CD14-positive monocyte (primary cell): Measurements from ENCODE around the gene PABPC1L. TPM values are rescaled to one million over a fixed set of nuclear protein-coding genes. Genes with fewer than 3 reads are reported as not detected.
A peak's percentile ranks its signal among the peaks of the same experiment; 100 is the strongest.

Experiments
- DNase-seq, 3 donors: peaks; one replicate each; pipeline ENCODE4 v3.0.0-alpha.2; 2011 to 2022
- H2AFZ ChIP-seq: 2 replicates; pipeline ENCODE4 v1.6.0; 2012; ENCODE audit warnings: mild to moderate bottlenecking, low read depth, low read length, inconsistent platforms; ENCODE audit not compliant: insufficient read depth, poor library complexity, severe bottlenecking
- H3K27ac ChIP-seq, 2 donors: 1 replicate in 1 of 2; 2 replicates in 1 of 2; pipeline ENCODE4 v1.5.1; 2012 to 2013; ENCODE audit warnings: low read length in 2 of 2, control low read depth in 1 of 2, inconsistent platforms in 1 of 2, low read depth in 1 of 2, mild to moderate bottlenecking in 1 of 2
- H3K27me3 ChIP-seq, 2 donors: one replicate each; pipeline versions ENCODE4 v1.6.0 to v1.6.1; 2011 to 2013; ENCODE audit warnings: low read length in 2 of 2; ENCODE audit not compliant: control insufficient read depth in 2 of 2, insufficient read depth in 2 of 2
- H3K36me3 ChIP-seq, 2 donors: replicated peaks in 1 of 2; 1 replicate in 1 of 2; 2 replicates in 1 of 2; pipeline versions ENCODE4 v1.5.1 to v1.6.1; 2012 to 2013; ENCODE audit warnings: low read length in 2 of 2, control low read depth in 1 of 2, inconsistent platforms in 1 of 2, mild to moderate bottlenecking in 1 of 2; ENCODE audit not compliant: insufficient read depth in 2 of 2, control insufficient read depth in 1 of 2
- H3K4me1 ChIP-seq, 2 donors: 1 replicate in 1 of 2; 2 replicates in 1 of 2; pipeline versions ENCODE4 v1.5.1 to v1.6.1; 2012 to 2013; ENCODE audit warnings: low read length in 2 of 2, control low read depth in 1 of 2, inconsistent platforms in 1 of 2, mild to moderate bottlenecking in 1 of 2, moderate library complexity in 1 of 2; ENCODE audit not compliant: insufficient read depth in 2 of 2, control insufficient read depth in 1 of 2
- H3K4me2 ChIP-seq: replicated peaks from 2 replicates; pipeline ENCODE3; 2012; ENCODE audit warnings: low read length, moderate library complexity, mild to moderate bottlenecking; ENCODE audit not compliant: poor library complexity, severe bottlenecking; ENCODE audit errors: extremely low read depth
- H3K4me3 ChIP-seq, 3 experiments: fragments of 200-600 bp in 1 of 3; sonication (generic) in 1 of 3; replicated peaks in 1 of 3; 1 replicate in 2 of 3; 2 replicates in 1 of 3; pipeline ENCODE4 v1.5.1; 2011 to 2013; ENCODE audit warnings: low read length in 3 of 3, mild to moderate bottlenecking in 3 of 3, control low read depth in 2 of 3, low read depth in 2 of 3, inconsistent platforms in 1 of 3, moderate library complexity in 1 of 3
- H3K79me2 ChIP-seq: 2 replicates; pipeline ENCODE4 v1.6.0; 2012; ENCODE audit warnings: mild to moderate bottlenecking, control low read depth, inconsistent platforms, low read length, moderate library complexity; ENCODE audit not compliant: insufficient read depth
- H3K9ac ChIP-seq: 2 replicates; pipeline ENCODE4 v1.6.0; 2017; ENCODE audit warnings: low read length, mild to moderate bottlenecking; ENCODE audit not compliant: insufficient read depth, poor library complexity, severe bottlenecking
- H3K9me3 ChIP-seq, 2 donors: replicated peaks in 1 of 2; 1 replicate in 1 of 2; 2 replicates in 1 of 2; pipeline versions ENCODE4 v1.5.1 to v1.6.1; 2012 to 2013; ENCODE audit warnings: low read length in 2 of 2, control low read depth in 1 of 2; ENCODE audit not compliant: control insufficient read depth in 1 of 2, insufficient read depth in 1 of 2
- H4K20me1 ChIP-seq: 2 replicates; pipeline ENCODE4 v1.6.0; 2012; ENCODE audit warnings: mild to moderate bottlenecking, low read length, control low read depth, moderate library complexity; ENCODE audit not compliant: insufficient read depth
- H3K27ac Mint-ChIP-seq, 7 donors: one replicate each; pipeline ENCODE4 v1.8.0; 2020; ENCODE audit warnings: mild to moderate bottlenecking in 7 of 7, mixed read lengths in 7 of 7, moderate library complexity in 6 of 7, inconsistent platforms in 2 of 7
- H3K27me3 Mint-ChIP-seq, 3 donors: one replicate each; pipeline ENCODE4 v1.8.0; 2021 to 2022; ENCODE audit warnings: low read depth in 3 of 3, mild to moderate bottlenecking in 3 of 3, mixed read lengths in 3 of 3, moderate library complexity in 3 of 3, inconsistent platforms in 1 of 3
- H3K36me3 Mint-ChIP-seq, 2 donors: one replicate each; pipeline ENCODE4 v1.8.0; 2020; ENCODE audit warnings: mixed read lengths in 2 of 2, inconsistent platforms in 1 of 2, mild to moderate bottlenecking in 1 of 2
- H3K4me1 Mint-ChIP-seq: one replicate; pipeline ENCODE4 v1.8.0; 2020; ENCODE audit warnings: mild to moderate bottlenecking, mixed read lengths
- H3K4me3 Mint-ChIP-seq, 2 donors: one replicate each; pipeline ENCODE4 v1.8.0; 2020; ENCODE audit warnings: mild to moderate bottlenecking in 2 of 2, mixed read lengths in 2 of 2, moderate library complexity in 1 of 2
- H3K9me3 Mint-ChIP-seq, 7 donors: one replicate each; pipeline ENCODE4 v1.8.0; 2020 to 2022; ENCODE audit warnings: mixed read lengths in 7 of 7, mild to moderate bottlenecking in 6 of 7, moderate library complexity in 6 of 7, inconsistent platforms in 2 of 7
- WGBS: methylation state at CpG from one replicate; pipeline ENCODE4 v1.1.5; 2013; ENCODE audit warnings: missing lambda C conversion rate; ENCODE audit not compliant: insufficient coverage; 5-methylcytosine and 5-hydroxymethylcytosine counted together
- intact Hi-C, 2 donors: fragments of 100-400 bp; cut with micrococcal nuclease; formaldehyde crosslinking; loops; one replicate each; pipeline versions ENCODE4 v1.15.0 to v1.15.1; 2023
- polyA plus RNA-seq, 3 donors: library from polyadenylated mRNA; depleted of rRNA in 1 of 3; unstranded in 2 of 3; stranded (reverse) in 1 of 3; fragments of 300-500 nt in 2 of 3; fragments of >200 nt in 1 of 3; fragmentation: Illumina TruSeq in 2 of 3; gene quantifications; 1 replicate in 2 of 3; 2 replicates in 1 of 3; pipeline ENCODE4 v1.2.3, GENCODE V29; 2012 to 2021
- TF ChIP-seq, protein P1 (sequence below): fragments of 200-600 bp; IDR thresholded peaks from one replicate; pipeline ENCODE4 v1.8.0; 2022; ENCODE audit warnings: antibody characterized with exemption, mild to moderate bottlenecking

The PABPC1L gene
- polyA plus RNA-seq, 3 donors: 0.21 to 69.1 TPM; not detected in 1

DNA sequence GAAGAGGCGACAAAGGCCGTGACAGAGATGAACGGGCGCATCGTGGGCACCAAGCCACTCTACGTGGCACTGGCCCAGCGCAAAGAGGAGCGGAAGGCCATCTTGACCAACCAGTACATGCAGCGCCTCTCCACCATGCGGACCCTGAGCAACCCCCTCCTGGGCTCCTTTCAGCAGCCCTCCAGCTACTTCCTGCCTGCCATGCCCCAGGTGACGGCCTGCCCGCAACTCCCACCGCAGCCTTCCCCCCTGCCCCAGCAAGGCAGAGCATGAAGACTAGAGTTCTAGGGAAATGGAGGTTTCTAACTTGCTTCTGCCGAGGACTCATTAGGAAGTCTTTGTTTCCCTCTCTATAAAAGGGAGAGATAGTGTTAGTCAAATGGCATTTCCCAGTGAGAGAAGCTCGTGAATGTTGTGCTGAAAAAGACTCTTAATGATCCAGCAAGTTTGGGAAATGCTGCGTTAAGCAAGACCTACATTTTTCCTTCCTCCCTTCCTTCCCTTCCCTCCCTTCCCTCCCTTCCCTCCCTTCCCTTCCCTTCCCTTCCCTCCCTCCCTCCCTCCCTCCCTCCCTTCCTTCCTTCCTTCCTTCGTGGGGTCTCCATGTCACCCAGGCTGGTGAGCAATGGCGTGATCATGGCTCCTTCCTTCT is 20.8 kb downstream of the PABPC1L start:
- no peak overlapping the region for H3K27ac ChIP-seq
- 100% methylated on average over 10 of the region's 18 CpGs for WGBS
- Mint-ChIP-seq H3K27ac (peak overlapping the region in 3 of 7 donors; percentile 24 to 58 (median 57)), H3K4me3 (no peak overlapping the region), H3K36me3 (peaks cover 38 to 43% of the 10 kb centered on the region in 2 donors), H3K27me3 (peaks cover 0 to 4% (median 0%) of the 10 kb centered on the region in 3 donors), H3K9me3 (no peaks in the 10 kb centered on the region), H3K4me1 (no peaks in the 10 kb centered on the region)
- H3K79me2 ChIP-seq: no peaks in the 10 kb centered on the region
- H3K4me2 ChIP-seq: no peak overlapping the region
- no peak overlapping the region for H2AFZ ChIP-seq
- H3K27me3 ChIP-seq: no peaks in the 10 kb centered on the region
- intact Hi-C loops: no loop called here
- no peak overlapping the region for H3K4me3 ChIP-seq
- no peak overlapping the region for H3K9ac ChIP-seq
- no peak for DNase-seq
- TF ChIP-seq, protein P1, sequence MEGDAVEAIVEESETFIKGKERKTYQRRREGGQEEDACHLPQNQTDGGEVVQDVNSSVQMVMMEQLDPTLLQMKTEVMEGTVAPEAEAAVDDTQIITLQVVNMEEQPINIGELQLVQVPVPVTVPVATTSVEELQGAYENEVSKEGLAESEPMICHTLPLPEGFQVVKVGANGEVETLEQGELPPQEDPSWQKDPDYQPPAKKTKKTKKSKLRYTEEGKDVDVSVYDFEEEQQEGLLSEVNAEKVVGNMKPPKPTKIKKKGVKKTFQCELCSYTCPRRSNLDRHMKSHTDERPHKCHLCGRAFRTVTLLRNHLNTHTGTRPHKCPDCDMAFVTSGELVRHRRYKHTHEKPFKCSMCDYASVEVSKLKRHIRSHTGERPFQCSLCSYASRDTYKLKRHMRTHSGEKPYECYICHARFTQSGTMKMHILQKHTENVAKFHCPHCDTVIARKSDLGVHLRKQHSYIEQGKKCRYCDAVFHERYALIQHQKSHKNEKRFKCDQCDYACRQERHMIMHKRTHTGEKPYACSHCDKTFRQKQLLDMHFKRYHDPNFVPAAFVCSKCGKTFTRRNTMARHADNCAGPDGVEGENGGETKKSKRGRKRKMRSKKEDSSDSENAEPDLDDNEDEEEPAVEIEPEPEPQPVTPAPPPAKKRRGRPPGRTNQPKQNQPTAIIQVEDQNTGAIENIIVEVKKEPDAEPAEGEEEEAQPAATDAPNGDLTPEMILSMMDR: no peak
- H3K4me1 ChIP-seq: no peaks in the 10 kb centered on the region
- H4K20me1 ChIP-seq: no peaks in the 10 kb centered on the region
- no peaks in the 10 kb centered on the region for H3K9me3 ChIP-seq
- peaks cover 22 to 31% of the 10 kb centered on the region in 2 donors for H3K36me3 ChIP-seq

DNA sequence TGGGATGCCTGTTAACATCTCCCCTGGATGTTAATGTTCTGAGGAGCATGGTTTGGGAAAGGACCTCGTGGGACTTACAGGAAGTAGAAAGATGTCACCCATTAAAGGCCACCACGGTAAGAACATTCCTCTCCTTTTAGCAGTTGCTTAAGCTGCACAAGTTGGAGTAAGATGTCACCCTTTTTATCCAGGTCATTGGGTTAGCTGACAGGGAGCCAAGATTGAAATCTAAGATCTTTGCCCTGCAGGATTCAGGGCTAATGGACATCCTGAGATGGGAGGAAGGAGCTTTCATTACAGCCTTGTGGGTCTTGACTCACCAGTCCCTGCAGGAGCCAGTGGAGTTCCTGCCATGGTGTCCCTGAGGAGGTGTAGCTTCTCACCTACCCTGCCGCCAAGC is 22.1 kb downstream of the PABPC1L start:
- Mint-ChIP-seq H3K27me3 (peaks cover 0 to 4% (median 0%) of the 10 kb centered on the region in 3 donors), H3K36me3 (peaks cover 47 to 56% of the 10 kb centered on the region in 2 donors), H3K27ac (peak overlapping the region in 1 of 7 donors; percentile 8), H3K4me3 (no peak overlapping the region), H3K9me3 (no peaks in the 10 kb centered on the region), H3K4me1 (no peaks in the 10 kb centered on the region)
- no peak for DNase-seq
- H3K4me1 ChIP-seq: no peaks in the 10 kb centered on the region
- no peak overlapping the region for H3K9ac ChIP-seq
- WGBS: 100% methylated on average over 1 of the region's 3 CpGs
- H3K4me2 ChIP-seq: no peak overlapping the region
- H3K9me3 ChIP-seq: no peaks in the 10 kb centered on the region
- H3K79me2 ChIP-seq: no peaks in the 10 kb centered on the region
- TF ChIP-seq, protein P1: no peak
- peaks cover 29 to 43% of the 10 kb centered on the region in 2 donors for H3K36me3 ChIP-seq
- no peak overlapping the region for H2AFZ ChIP-seq
- H4K20me1 ChIP-seq: no peaks in the 10 kb centered on the region
- H3K27me3 ChIP-seq: no peaks in the 10 kb centered on the region
- intact Hi-C loops: no loop called here
- H3K27ac ChIP-seq: no peak overlapping the region
- no peak overlapping the region for H3K4me3 ChIP-seq
